ENCODE results near the gene PPAN.

The PPAN gene

DNA sequence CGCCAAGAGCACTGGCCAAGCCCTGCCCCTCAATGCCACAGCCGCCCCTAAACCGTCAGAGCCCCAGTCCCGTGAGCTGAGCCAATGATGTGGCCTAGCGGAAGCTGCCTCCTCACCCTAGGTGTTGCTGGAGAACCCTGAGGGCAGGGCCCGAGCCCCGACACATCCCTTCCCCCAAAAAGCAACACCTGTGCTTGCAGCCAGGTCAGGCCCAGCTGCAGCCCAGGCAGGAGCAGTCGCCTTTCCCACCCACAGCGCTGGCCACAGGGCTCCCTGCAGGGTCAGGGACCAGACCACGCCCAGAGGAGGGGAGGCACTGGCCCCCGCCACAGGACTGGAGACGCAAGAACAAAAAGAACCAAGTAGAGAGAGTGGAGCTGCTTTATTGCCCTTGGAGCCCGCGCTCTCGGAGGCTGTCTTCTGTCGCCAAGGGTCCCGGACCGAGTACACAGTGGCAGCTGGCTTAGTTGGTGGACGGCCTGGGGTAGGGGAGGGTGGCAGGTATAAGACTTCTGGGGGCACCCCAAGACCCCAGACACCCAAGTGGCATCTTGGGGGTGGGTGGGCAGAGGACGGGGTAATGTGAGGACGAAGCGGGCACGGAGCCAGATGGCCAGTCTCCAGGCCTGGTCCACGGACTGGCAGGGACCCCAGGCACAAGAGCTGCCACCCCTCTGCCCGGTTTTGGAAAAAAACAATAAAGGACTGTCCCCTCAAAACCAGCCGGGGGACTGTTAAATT, 8.7 kb downstream of the PPAN start:
- no peak for DNase-seq

DNA sequence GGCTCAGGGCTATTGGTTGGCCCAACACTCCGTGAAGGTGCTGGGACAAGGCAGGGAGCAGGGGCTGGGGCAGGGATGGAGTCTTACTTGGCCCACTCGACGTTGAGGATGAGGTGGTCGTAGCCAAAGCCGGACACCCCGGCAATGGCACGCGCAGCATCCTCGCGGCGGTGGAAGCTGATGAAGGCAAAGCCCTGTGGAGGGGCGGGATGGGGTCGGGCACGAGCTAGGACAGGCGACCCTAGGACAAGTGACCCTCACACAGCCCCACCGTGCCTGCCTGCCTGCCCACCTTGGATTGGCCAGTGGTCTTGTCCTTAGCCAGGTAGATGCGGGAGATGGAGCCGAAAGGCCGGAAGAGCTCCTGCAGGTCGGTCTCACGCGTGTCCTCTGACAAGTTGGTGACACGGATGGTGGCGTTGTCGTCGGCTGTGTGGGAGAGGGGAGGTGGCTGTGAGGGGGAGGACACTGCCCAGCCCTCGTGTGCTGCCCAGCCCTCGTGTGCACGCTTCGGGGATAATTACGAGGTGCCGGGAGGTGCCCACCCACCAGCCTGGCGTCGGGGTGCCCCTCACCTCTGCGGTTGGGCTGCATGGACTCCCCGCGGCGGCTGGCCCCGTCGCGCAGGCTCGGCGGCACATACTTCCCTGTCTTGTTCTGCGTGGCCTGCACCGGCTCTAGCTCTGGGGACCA, 9.4 kb downstream of the PPAN start:
- no peak for DNase-seq

DNA sequence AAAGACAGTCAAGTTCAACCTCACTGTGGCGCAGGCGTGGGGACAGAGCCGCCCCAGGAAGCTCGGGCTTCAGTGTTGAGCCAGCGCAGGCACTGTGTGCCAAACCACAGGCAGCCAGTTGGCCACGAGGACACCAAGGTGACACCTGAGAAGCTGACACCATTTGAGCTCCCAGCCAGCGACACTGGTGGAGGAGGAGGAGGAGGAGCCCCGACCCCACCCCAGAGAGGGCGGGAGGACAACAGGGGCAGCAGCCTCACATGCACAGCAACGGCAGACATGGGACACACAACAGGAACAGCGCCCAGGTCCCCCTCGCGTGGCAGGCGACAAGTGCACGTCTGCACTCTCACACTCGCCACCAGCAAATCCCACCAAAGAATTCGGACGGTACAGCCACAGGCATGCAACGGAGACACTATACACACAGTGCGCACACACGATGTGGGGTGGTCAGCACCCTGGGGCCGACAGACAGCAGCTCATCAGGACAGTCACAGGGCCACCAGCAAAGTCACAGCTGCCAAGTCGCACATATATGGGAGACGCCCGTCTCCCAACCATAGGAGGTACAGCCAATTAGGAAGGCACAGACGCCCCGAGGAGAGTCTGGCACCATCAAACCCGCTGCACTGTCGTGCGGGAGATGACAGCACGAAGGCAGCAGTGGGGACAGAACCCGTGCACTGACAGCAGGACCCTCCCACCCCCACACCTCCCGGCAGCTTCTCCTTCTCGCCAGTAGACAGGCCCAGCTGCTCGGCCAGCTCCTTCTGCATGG, 10.1 kb downstream of the PPAN start:
- DNase-seq: no peak

DNA sequence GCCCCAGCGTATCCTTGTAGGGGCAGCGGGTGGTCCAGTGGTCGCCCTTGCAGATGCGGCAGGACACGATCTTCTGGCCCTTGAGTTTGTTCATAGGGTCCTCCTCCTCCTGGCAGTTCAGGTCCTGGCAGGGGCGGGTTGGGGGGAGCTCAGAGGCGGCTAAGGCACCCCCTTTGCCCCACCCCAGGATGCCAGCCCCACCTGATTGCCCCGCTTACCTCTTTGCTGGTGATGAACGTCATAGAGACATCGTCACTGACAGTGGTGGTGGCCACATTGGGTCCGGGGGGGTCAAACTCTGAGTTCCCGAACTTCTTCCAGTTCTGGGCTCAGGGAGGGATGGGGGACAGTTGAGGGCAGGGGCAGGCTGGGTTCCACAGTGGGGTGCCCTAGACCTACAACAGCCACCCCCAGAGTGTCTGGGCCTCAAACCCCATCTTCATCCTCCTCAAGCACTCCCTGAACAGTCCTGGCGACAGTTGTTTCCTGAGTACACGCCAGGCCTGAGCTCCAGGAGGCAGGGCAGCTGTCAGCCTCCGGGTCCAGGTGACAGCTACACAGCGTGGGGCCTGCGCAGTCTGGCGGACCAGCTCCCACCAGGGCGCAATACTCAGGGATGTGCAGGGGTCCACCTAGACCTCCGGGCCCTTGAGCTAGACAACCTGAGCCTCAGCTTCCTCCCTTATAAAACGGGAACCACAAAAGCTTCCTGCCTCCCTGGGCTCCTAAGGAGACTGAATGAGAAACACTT, 10.9 kb downstream of the PPAN start:
- DNase-seq: no peak

DNA sequence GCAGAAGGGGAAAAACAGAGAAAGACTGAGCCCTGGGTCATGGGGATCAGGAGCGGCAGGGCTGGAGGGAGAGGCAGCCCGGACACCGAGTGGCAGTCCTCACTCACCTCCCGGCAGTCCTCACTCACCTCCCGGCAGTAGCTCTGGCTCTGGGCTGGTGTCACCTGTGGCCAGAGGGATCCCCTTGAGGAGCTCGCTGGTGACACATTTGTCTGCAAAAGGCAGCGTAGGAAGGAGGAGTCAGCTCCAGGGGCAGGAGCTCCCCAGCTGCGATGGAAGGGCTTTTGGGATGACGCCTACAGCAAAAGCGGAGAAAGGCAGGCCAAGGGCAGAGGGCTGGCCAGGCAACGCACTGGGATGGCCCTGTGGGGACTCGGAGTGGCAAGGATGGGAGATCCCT, 12.8 kb downstream of the PPAN start:
- DNase-seq: no peak

DNA sequence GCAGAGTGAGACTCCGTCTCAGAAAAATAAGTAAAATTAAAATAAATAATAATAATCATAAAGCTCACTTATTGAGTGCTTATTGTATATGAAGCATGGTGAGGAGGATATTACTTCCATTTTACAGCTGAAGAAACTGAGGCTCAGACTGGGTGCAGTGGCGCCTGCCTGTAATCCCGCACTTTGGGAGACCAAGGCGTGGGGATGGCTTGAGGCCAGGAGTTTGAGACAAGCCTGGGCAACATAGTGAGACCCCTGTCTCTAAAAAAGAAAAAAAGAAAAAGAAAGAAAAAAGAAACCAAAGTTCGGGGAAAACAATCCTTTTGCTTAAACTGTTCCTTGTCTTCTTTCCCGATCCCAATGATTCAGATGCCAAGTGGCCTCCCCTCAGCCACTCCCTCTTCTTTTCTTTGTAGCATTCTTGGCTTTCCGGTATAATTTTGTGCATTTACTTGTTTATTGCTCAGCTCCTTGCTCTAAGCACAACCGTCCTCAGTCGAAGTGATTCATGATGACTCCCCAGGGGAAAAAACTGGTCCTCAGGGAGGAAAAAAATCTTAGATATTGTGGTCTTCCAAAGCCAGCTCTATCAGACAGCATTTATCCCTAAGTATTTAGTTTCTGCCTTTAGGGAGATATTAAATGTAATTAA, 14.5 kb downstream of the PPAN start:
- peak; percentile 77 for DNase-seq

DNA sequence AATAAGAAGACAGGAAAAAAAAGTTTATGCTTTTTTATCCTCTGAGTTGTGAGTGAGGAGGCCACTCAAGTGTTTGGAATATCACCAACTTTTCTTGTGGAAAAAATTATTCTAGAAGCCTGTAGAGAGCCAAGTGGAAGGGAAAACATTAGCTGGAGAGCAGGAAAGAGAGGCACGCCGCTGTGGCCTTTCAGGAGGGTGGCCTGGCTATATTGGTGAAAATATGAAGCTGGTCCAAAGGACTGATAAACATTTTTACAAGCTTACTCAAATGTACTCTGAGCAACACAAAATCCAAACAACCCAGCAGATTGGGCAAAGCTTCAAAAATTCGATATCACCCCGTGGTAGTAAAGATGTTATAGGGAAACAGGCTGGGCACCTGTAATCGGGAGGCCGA, 15.9 kb downstream of the PPAN start:
- DNase-seq: no peak

DNA sequence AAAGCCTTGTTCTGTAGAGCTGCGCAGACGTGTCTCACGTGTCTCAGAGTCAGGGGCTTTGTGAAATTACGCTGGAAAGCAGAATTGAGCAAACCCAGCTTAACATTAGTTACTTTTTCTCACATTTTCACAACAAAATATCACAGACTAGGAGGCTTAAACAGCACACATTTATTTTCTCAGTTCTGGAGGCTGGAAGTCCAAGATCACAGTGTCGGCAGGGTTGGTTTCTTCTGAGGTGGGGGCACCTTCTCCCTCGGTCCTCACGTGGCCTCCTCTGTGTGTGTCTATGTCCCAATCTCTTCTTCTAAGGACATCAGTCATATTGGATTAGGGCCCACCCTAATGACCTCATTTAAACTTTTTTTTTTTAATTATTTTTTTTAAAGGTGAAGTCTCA, 18.3 kb downstream of the PPAN start:
- no peak for DNase-seq

DNA sequence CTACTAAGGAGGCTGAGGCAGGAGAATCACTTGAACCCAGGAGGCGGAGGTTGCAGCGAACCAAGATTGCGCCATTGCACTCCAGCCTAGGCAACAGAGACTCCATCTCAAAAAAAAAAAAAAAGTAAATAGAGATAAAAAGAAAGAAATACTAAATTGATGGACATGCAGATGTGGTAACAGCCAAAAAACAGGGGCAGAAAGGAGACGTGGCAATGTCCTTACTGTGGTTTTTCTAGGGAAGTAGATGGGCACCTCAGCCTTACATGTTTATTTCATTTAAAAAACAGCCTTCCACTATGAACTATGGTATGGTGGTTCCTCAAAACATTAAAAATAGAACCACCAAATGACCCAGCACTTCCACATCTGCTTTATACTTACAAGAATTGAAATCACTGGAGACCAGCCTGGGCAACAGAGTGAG, 20.1 kb downstream of the PPAN start:
- DNase-seq: no peak

DNA sequence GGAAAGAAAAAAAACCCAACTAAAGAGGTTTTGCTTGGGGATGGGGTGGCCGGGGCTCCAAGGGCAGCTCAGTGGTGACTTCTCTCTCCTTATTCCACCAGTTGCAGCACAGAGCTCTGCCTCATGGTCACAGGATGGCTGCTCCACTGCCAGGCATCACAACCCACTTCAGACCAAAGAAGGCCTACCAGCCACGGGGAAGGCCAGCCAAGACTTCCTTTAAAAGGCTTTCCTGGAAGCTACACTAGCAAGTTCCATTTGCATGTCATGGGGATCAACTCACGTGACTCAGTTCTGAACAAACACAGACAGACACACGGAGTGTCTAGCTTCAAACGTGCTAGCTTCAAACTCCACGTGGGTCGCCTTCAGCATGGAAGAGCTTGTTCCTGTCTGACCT, 26.7 kb downstream of the PPAN start:
- DNase-seq: no peak

DNA sequence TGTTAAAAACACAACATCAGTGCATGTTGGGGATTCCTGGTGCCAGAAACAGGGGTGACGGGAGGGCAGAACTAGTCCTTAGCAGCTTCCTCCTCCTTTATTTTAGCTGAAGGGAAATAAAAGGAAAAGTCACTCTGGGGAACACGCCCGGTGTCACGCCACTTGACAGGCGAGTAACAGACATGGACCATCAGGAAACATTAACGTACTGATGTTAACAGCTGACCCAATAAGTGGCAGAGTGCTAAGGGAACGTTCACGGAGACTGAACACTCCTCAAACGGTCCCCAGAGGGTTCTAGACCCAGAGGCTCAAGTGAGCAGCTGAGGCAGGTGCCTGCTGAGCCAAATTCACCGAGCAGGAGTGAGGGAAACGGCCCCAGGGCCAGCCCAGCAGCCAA, 27.4 kb downstream of the PPAN start:
- DNase-seq: no peak

DNA sequence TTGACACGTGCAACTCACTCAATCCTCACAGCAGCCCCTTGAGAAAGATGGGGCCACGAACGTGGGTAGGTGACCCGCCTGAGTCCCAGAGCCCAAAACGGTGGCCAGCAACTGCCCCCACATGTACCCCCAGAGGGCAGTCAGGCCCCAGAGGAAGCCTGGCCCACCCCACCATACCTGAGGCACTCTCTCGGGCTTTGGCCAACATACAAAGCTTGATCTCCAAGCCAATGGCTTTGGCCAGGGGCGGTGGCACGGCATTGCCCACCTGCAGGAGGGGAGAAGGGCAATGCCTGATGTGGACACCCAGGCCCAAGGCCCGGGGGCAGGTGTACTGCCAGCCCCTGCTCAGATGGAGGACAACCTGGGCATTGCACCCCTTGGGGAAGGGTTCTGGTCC, 27.9 kb downstream of the PPAN start:
- DNase-seq: no peak

DNA sequence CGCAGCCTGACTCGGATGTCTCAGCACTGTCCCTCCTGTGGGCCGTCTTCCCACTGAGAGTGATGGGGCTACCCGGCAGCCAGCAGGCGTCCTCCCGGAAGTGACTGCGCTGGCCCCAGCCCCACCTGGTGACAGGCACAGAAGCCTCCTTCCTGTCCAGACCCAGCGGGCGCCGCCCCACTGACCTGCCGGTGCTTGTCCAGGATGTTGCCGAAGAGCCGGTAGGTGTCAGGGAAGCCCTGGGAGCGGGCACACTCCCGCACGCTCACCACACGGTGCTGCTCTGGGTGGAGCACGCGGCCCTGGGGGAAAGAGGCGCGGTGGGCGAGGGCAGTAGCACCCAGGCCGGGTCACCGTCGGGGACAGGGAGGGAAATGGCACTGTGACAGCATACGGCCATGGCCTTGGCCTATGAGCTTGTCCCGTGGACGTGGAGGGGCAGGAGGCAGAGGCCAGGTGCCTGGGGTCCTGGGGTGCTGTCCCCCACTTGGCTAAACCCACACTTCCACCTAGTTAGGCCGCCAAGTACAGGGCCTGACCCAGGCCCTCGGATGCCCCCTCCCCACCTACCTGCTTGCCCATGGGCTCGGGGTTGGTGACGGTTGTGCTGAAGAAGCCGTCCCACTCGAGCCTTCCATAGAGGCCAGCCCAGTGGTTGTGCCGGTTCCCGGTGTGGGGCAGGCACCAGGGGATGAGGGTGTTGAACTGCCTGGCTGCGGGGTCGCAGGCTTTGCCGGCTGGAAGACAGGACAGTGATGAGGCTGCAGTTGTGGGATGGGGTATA, 29.6 kb downstream of the PPAN start:
- DNase-seq: no peak

DNA sequence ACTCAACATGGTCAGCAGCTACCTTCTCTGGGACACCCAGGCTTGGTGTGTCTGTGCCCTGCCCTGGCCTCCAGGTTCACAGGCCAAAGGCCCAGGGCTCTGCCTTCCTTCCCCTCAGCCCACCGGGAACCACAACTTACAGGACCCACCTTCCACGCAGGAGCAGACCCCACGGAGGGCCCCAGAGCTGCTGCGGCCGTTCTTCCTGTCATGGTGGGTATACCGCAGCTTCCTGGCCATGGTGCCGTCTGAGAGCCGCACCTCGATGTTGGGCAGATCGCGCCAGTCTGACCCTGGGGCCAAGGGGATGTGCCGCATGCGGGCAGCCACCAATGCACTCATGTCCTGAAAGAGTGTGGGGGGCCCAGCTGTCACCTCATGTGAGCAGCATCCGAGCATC, 30.8 kb downstream of the PPAN start:
- no peak for DNase-seq

DNA sequence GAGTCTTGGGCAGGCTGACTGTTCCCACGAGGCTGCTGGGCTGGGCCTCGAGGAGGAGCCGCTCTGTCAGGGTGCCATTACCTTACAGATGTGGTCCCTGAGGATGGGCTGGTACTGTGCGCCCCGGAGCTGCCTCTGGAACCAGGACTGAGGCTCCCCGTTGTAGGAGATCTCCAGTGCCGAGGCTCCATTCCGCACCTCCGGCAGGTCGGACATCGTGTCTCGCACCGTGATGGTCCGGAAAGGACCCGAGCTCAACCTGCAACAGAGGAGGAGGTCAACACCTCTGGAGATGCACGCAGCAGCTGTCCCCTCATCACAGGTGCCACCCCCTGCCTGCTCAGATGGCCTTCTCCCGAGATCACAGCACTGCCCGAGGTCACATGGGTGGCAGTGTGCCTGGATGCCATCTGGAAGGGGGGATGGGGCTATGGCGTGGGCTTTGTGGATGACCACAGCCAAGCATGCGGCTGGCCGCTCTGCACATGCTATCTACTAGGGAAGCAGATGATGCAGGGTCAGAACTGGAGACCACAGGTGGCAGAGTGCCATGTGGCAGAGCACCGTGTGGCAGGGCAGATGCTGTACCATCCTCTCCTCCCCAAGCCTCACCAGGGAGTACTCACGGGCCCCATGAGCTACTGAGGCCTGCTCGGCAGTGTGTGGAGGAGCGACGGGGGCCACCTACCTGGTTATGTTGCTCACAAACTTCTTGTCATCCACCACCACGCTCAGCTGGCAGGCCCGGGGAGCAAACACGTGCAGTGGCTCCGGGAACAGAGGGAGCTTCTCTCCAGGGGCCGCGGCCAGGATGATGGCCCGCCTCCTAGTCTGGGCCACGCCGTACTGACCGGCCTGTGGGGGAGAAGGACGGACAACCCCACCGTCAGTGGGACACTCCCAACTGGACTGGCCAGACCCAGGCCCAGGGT, 31.9 kb downstream of the PPAN start:
- DNase-seq: no peak

DNA sequence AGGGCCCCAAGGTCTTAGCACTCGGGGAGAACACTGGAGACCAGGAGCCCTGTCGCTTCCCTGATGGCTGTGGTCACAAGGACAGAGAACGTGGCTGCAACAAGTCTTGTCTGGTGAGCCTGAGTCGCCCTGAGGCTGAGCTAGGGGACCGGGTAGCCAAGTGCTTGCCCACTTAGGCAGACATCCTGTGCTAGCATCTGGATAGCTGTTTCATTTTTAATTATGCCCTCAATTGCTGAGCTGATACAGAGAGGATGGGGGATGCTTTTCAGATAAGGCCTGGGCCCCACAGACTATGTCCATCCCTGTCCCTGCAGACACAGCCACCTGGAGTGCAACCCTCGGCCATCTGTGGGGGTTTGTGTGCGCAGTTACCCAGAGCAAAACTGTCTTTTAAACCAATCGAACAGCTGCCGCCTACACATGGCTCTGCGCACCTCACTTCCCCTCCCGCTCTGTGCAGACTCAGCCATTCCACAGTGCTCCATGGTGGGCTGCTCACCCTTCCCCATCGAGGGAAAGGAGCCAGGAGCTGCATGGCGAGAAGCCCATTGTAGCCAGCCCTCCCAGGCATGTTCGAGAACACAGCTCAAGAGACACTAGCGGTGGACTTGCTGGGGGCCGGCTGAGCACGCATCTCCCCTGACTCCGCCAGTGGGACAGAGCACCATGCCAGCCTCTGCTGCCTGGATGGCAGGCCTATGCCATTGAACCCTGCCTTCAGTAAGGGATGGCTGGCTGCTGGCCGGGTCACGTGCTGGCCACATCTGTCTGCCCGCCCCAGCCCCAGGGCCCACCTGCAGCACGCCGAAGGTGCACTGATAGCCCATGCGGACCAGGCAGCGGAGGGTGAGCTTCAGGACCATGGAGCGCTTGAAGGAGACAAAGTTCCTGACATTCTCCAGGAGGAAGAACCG, 33.0 kb downstream of the PPAN start:
- DNase-seq: no peak

DNA sequence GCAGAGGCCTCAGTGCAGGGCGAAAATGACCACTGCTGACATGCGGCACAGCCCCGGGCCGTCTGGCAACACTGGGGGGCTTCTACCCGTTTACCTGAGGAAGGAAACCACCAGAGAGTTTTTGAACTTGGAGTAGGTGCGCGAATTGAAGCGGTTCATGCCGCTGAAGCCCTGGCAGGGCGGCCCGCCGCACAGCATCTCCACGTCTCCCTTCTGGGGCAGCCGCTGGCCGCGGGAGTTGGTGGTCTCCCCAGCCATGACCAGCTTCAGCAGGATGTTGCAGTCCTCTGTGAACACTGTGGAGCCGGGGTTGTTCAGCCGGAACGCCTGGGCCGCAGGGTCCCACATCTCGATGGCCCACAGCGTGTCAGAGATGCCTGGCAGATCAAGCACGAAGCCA, 33.8 kb downstream of the PPAN start:
- DNase-seq: no peak

DNA sequence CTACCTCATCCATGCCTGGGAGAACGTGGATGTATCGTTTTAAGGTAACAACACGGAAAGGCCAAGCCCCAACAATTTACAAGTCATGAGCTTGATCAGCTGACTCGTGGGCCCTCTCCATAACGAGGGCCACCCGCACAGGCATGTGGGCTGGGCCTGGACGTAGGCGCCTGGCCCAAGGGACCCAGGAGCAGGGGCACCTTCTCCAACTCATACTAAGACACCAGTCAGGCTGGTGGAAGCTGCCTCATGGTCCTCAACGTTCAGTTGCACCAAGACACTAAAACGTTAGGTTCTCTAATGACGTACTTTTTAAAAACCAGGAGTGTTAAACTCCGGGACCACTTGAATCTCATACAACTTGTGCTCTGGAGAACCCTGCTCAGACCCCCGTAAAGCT, 35.3 kb downstream of the PPAN start:
- no peak for DNase-seq

DNA sequence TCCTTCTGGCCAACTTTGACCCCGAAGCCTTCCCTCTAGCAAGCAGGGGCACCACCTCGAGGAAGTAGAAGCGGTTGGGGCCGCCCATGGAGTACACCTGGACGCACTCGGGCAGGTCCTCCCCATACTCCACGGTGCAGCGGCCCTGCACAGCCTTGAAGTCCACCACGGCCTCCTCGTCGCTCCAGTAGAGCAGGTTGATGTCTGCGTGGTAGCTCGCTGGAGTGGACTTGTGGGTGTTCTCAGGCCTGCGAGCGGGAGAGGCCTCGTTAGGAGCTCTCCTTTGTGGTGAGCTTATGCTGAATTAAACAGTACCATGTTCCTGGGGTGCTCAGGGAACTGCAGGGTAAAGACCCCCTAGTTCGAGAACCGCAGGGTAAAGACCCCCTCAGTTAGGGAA, 35.8 kb downstream of the PPAN start:
- no peak for DNase-seq

Data from fibroblast of skin of abdomen (primary cell).